GM12864 (cell line): ENCODE results near the gene KCNQ1.

Experiments
- DNase-seq: peaks from one replicate; pipeline ENCODE4 v3.0.0-alpha.2; 2011; ENCODE audit warnings: low read depth
- H3K4me3 ChIP-seq: 2 replicates; pipeline ENCODE4 v1.5.1; 2011; ENCODE audit warnings: mild to moderate bottlenecking, low read depth, low read length, control low read depth
- TF ChIP-seq, protein P1 (sequence below): IDR thresholded peaks from 2 replicates; pipeline ENCODE4 v1.5.1; 2011; ENCODE audit warnings: low read depth, mild to moderate bottlenecking, moderate library complexity, low read length, control low read depth, inconsistent platforms; ENCODE audit errors: missing control alignments

Gene KCNQ1

DNA sequence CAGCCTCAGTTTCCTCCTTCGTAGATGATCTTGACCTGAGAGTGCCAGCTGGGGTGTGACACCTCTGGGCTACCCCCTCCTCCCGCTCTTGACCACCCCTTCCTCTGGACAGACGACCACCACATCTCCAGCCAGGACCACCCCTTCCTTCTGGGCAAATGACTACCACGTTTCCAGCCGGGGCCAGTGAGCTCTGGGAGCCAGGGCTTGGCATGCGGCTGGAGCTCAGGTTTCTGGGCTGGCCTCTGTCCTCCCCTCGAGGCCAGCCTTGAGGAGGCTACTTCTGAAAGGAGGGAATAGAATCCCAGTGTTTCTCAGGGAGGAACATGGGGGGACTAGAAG, 134.1 kb downstream of the KCNQ1 start:
- TF ChIP-seq, protein P1, sequence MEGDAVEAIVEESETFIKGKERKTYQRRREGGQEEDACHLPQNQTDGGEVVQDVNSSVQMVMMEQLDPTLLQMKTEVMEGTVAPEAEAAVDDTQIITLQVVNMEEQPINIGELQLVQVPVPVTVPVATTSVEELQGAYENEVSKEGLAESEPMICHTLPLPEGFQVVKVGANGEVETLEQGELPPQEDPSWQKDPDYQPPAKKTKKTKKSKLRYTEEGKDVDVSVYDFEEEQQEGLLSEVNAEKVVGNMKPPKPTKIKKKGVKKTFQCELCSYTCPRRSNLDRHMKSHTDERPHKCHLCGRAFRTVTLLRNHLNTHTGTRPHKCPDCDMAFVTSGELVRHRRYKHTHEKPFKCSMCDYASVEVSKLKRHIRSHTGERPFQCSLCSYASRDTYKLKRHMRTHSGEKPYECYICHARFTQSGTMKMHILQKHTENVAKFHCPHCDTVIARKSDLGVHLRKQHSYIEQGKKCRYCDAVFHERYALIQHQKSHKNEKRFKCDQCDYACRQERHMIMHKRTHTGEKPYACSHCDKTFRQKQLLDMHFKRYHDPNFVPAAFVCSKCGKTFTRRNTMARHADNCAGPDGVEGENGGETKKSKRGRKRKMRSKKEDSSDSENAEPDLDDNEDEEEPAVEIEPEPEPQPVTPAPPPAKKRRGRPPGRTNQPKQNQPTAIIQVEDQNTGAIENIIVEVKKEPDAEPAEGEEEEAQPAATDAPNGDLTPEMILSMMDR = no peak
- no peak for DNase-seq
- no peak overlapping the region for H3K4me3 ChIP-seq

DNA sequence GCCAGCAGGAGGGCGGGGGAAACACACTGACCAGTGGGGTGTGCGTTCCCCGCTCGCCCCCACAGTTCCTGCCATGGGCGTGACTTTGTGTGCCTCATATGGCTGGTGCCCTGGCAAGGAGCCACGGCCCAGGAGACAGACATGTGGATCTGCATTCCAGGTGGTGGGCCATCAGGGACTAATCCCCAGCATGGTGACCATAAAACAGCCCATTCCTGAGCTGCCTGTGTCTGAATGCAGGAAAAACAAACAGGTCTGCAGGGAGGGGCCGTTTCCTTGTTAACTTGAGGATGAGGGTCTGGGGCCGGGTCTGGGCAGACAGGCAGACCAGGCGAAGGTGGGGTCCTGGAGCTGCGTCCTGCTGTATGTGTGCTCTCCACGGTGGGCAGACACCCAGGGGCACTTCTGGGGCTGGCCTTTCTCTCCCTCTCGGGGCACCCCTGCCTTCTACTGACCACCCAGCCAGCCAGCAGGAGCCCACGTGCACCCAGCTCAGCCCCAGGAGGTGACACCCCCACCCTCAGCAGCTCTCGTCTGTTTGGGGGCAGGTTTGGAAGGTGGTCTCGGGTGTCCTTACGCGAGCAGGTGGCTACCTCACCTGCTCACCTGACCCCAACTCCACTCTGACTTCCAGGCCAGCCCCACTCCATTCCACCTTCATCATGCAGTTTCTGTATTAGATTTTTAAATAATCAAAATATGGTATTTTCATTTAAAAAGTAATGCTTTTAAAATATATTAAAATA, 134.7 kb downstream of the KCNQ1 start:
- no peak overlapping the region for H3K4me3 ChIP-seq
- DNase-seq = no peak
- TF ChIP-seq, protein P1 = no peak

DNA sequence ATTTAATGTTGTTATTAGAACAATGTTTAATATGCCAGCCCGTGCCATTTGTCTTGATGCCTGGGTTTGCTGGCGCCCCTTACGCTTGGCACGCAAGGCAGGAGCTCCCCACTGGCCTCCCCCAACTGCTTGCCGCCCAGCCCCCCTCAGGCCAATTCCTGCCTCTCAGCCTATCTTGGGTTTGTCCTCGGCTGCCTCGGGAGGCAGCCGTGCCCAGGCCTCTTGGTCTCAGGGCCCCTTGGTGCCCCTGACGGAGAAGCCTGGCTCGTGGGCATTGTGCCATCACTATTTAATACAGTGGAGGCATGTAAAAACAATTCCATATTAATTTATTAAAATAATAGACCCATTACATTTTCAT, 135.2 kb downstream of the KCNQ1 start:
- TF ChIP-seq, protein P1 = no peak
- H3K4me3 ChIP-seq = no peak overlapping the region
- DNase-seq = no peak

DNA sequence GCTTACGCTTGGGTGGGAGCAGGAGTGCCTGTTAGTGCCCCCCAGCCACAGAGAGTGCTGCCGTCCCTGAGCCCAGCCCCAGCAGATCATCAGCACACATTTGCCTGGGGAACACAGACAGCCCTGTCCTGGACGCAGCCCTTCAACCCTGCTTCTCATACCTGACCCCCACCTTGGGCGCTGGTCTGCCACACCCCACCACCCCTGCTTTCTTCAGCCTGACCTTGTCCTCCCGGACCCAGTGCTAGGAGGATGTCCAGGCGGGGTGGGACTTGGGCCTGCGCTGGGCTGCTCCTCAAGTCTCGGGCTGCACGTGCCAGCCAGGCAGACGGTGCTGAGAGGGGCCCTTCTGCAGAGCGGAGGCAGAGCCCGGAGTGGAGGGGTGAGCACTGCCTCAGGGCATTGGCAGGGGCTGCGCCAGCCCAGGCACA, 135.8 kb downstream of the KCNQ1 start:
- H3K4me3 ChIP-seq = no peak overlapping the region
- TF ChIP-seq, protein P1 = no peak
- no peak for DNase-seq

DNA sequence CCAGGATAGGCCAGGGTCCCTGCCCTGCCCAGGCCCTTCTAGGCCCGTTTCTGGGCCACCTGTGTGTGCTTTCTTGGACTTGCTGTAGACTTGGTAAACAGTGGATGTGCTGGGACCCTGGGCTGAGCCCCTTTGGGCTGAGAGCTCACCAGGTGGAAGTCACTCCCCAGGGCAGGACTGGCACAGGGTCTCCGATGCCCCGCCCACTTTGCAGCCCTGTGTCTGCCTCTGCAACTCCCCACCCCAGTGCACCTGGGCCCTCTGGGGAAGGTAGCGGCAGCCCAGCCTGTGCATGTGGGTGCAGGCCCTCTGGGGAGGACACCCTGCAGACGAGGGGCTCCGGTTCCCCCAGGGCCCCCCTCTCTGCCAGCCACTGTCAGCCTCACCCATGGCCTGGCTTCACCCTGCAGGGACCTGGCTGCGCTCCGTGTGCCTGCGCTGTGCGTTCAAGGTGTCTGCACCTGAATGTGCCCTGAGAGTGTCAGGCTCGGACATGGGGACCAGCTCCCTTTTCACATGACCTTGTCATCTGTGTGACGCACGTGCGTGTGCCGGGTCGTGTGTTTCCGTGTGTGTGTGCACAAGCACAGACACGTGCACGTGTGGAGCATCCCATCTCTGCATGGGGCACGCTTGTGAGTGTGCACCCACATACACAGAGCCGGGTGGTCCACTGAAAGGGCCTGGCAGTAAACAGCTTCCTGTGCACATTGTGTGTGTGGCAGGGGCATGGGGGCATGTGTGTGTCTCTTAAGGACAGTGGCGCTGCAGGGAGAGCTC, 136.5 kb downstream of the KCNQ1 start:
- TF ChIP-seq, protein P1 = no peak
- no peak for DNase-seq
- H3K4me3 ChIP-seq = no peak overlapping the region

DNA sequence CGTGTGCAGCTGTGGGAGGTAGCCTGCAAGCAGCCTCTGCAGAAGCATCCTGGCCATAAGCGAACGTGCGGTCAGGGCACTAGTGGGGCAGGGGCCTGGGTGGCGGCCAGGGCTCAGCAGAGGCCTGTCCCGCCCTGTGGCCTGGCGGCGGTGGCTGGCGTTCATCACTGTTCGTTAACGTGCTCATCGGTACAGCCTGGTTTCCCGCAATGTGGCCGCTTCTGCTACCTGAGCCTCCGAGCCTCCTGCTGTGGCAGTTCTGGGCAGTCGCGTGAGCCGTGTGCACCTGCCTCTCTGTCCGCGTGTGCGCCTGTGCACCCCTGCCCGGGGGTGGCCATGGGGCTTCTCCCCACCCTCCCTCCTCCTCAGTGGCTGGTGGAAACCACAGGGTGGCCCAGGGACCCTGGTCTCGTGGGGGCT, 137.1 kb downstream of the KCNQ1 start:
- TF ChIP-seq, protein P1 = no peak
- H3K4me3 ChIP-seq = no peak overlapping the region
- no peak for DNase-seq
